Measurements from ENCODE around the gene PLEKHH1. TPM values are rescaled to one million over a fixed set of nuclear protein-coding genes. Genes with fewer than 3 reads are reported as not detected.

Gene PLEKHH1
- total RNA-seq, 2 experiments from 2014 or later: 0.16 to 0.53 TPM

GRCh38 chr14:67566908-67567307, 33.8 kb downstream of the PLEKHH1 start:
- no peak overlapping the region for H3K4me3 Mint-ChIP-seq
- Histone ChIP-seq H3K9me3 (ENCODE audit: control insufficient read depth in 1 of 2, insufficient read depth in 1 of 2, low read length in 2 of 2) (peaks cover 0 to 1% of the 10 kb centered on the region in 2 experiments), H3K36me3 (ENCODE audit: insufficient read depth, low read length) (no peaks in the 10 kb centered on the region), H3K27me3 (ENCODE audit: control insufficient read depth in 1 of 2, insufficient read depth in 2 of 2, low read length in 2 of 2) (no peaks in the 10 kb centered on the region), H3K4me3 (ENCODE audit: low read length) (no peak overlapping the region), H3K27ac (ENCODE audit: low read depth in 1 of 2, low read length in 2 of 2) (no peak overlapping the region), H3K4me1 (ENCODE audit: insufficient read depth, low read length) (peaks cover 3% of the 10 kb centered on the region)
- intact Hi-C loops (cut with DNase I, micrococcal nuclease): no loop called here
- no peak for TF ChIP-seq CTCF (IDR thresholded peaks at IDR 0.05)
- H3K27ac Mint-ChIP-seq: no peak overlapping the region
- ChIA-PET POLR2A (no interaction called here), CTCF (interaction anchor here (1.1 to 1.6 kb wide), 2 partner anchors 33 to 140 kb away, joined by 3 to 4 read pairs; partner anchors contain the start of gene PIGH)
- no peaks in the 10 kb centered on the region for H3K9me3 Mint-ChIP-seq
- DNase-seq (no peak), ATAC-seq (ENCODE audit: poor library complexity) (no peak)
- H3K27me3 Mint-ChIP-seq: no peaks in the 10 kb centered on the region
- no peaks in the 10 kb centered on the region for H3K4me1 Mint-ChIP-seq (ENCODE audit: low read depth)
- H3K36me3 Mint-ChIP-seq (ENCODE audit: low read depth): no peaks in the 10 kb centered on the region

- ATAC-seq (ENCODE audit: poor library complexity) (no peak), DNase-seq (no peak)
- no peak overlapping the region for H3K27ac ChIP-seq (ENCODE audit: low read depth in 1 of 2, low read length in 2 of 2)
- peaks cover 3% of the 10 kb centered on the region for H3K4me1 ChIP-seq (ENCODE audit: insufficient read depth, low read length)
- CTCF ChIA-PET: no interaction called here
- no peaks in the 10 kb centered on the region for H3K4me1 Mint-ChIP-seq (ENCODE audit: low read depth)
- no peaks in the 10 kb centered on the region for H3K9me3 Mint-ChIP-seq
- no peak overlapping the region for H3K4me3 ChIP-seq (ENCODE audit: low read length)
- H3K4me3 Mint-ChIP-seq: no peak overlapping the region
- no peaks in the 10 kb centered on the region for H3K36me3 ChIP-seq (ENCODE audit: insufficient read depth, low read length)
- POLR2A ChIA-PET: no interaction called here
- H3K9me3 ChIP-seq (ENCODE audit: control insufficient read depth in 1 of 2, insufficient read depth in 1 of 2, low read length in 2 of 2): peaks cover 0 to 3% of the 10 kb centered on the region in 2 experiments
- intact Hi-C loops (cut with DNase I, micrococcal nuclease): no loop called here
- no peaks in the 10 kb centered on the region for H3K36me3 Mint-ChIP-seq (ENCODE audit: low read depth)
- no peak overlapping the region for H3K27ac Mint-ChIP-seq
- TF ChIP-seq CTCF (IDR thresholded peaks at IDR 0.05): no peak
- H3K27me3 Mint-ChIP-seq: no peaks in the 10 kb centered on the region
- no peaks in the 10 kb centered on the region for H3K27me3 ChIP-seq (ENCODE audit: control insufficient read depth in 1 of 2, insufficient read depth in 2 of 2, low read length in 2 of 2)
Observed at GRCh38 chr14:67567654-67568053, 34.6 kb downstream of the PLEKHH1 start.

- ATAC-seq (ENCODE audit: poor library complexity) (no peak), DNase-seq (no peak)
- CTCF ChIA-PET: no interaction called here
- Histone ChIP-seq H3K4me1 (ENCODE audit: insufficient read depth, low read length) (peaks cover 3% of the 10 kb centered on the region), H3K4me3 (ENCODE audit: low read length) (no peak overlapping the region), H3K27ac (ENCODE audit: low read depth in 1 of 2, low read length in 2 of 2) (no peak overlapping the region), H3K36me3 (ENCODE audit: insufficient read depth, low read length) (no peaks in the 10 kb centered on the region), H3K9me3 (ENCODE audit: control insufficient read depth in 1 of 2, insufficient read depth in 1 of 2, low read length in 2 of 2) (peaks cover 0 to 3% of the 10 kb centered on the region in 2 experiments), H3K27me3 (ENCODE audit: control insufficient read depth in 1 of 2, insufficient read depth in 2 of 2, low read length in 2 of 2) (no peaks in the 10 kb centered on the region)
- TF ChIP-seq CTCF (IDR thresholded peaks at IDR 0.05): no peak
- Mint-ChIP-seq H3K9me3 (no peaks in the 10 kb centered on the region), H3K4me1 (ENCODE audit: low read depth) (no peaks in the 10 kb centered on the region), H3K27me3 (no peaks in the 10 kb centered on the region), H3K27ac (no peak overlapping the region), H3K4me3 (no peak overlapping the region), H3K36me3 (ENCODE audit: low read depth) (no peaks in the 10 kb centered on the region)
- POLR2A ChIA-PET: no interaction called here
- intact Hi-C loops (cut with DNase I, micrococcal nuclease): no loop called here
Observed at GRCh38 chr14:67569011-67569650, 36.0 kb downstream of the PLEKHH1 start.

Data from CD4-positive, alpha-beta T cell (primary cell).